ENCODE measurements around the gene STRIP2.

- TF ChIP-seq CTCF (conservative IDR thresholded peaks at IDR 0.05; ENCODE audit: low read length) (no peak), EZH2phosphoT487 (IDR thresholded peaks at IDR 0.05; ENCODE audit: borderline replicate concordance, low read depth, low read length) (no peak)
Observed at GRCh38 chr7:129387537-129387936, 46.7 kb upstream of the STRIP2 start.

Measured in OCI-LY7 (cell line).